Uterus (tissue), 4 donors: Measurements from ENCODE around the gene TBC1D2B. TPM values are rescaled to one million over a fixed set of nuclear protein-coding genes. Genes with fewer than 3 reads are reported as not detected.
A peak's percentile ranks its signal among the peaks of the same experiment; 100 is the strongest.

ENCODE experiments used
- DNase-seq, 2 donors: peaks; one replicate each; pipeline ENCODE4 v3.0.0-alpha.2; 2019 to 2020
- H3K27ac ChIP-seq, 2 donors: fragments of 200-600 bp; sonication (generic); 1 replicate in 1 of 2; 2 replicates in 1 of 2; pipeline ENCODE4 v1.5.1; 2016 to 2018
- H3K27me3 ChIP-seq, 2 donors: fragments of 200-600 bp; sonication (generic); one replicate each; pipeline ENCODE4 v1.5.1; 2018 to 2019; ENCODE audit warnings: control low read depth in 1 of 2
- H3K36me3 ChIP-seq, 2 donors: fragments of 200-600 bp; sonication (generic); one replicate each; pipeline ENCODE4 v1.5.1; 2019; ENCODE audit warnings: control low read depth in 1 of 2
- H3K4me1 ChIP-seq, 2 donors: fragments of 200-600 bp; sonication (generic); one replicate each; pipeline ENCODE4 v1.5.1; 2018 to 2019; ENCODE audit warnings: control low read depth in 1 of 2
- H3K4me3 ChIP-seq, 2 donors: fragments of 200-600 bp; sonication (generic); 1 replicate in 1 of 2; 2 replicates in 1 of 2; pipeline ENCODE4 v1.5.1; 2018 to 2019; ENCODE audit warnings: mild to moderate bottlenecking in 1 of 2
- H3K9me3 ChIP-seq, 2 donors: fragments of 200-600 bp; sonication (generic); one replicate each; pipeline ENCODE4 v1.5.1; 2019; ENCODE audit warnings: control low read depth in 1 of 2
- CTCF ChIP-seq, 4 experiments: fragments of 200-600 bp in 2 of 4; fragments of 450-650 bp in 2 of 4; sonication (generic) in 2 of 4; IDR thresholded peaks; one replicate each; pipeline ENCODE4 v1.5.1; 2016 to 2019; ENCODE audit warnings: antibody characterized with exemption in 4 of 4, mild to moderate bottlenecking in 2 of 4, moderate library complexity in 1 of 4
- POLR2A ChIP-seq, 2 donors: fragments of 450-650 bp; IDR thresholded peaks; one replicate each; pipeline ENCODE4 v1.6.1; 2016; ENCODE audit warnings: antibody characterized with exemption in 2 of 2, mild to moderate bottlenecking in 1 of 2, moderate library complexity in 1 of 2
- intact Hi-C: fragments of 100-400 bp; cut with DNase I; formaldehyde crosslinking; loops from one replicate; pipeline ENCODE4 v1.15.1; 2023; ENCODE audit warnings: low total_unique reads
- total RNA-seq, 4 donors: library from RNA; depleted of rRNA in 3 of 4; stranded (reverse); fragments of >200 nt in 3 of 4; gene quantifications; one replicate each; pipeline versions ENCODE4 v1.1.0 to v1.2.4, GENCODE V29; 2014 to 2023
- donor health status: DM: yes; HTN: yes; CAD: no.

The TBC1D2B gene
- total RNA-seq, 4 donors from 2014 or later, result 27.7 to 89.0 (median 57.9) TPM

DNA sequence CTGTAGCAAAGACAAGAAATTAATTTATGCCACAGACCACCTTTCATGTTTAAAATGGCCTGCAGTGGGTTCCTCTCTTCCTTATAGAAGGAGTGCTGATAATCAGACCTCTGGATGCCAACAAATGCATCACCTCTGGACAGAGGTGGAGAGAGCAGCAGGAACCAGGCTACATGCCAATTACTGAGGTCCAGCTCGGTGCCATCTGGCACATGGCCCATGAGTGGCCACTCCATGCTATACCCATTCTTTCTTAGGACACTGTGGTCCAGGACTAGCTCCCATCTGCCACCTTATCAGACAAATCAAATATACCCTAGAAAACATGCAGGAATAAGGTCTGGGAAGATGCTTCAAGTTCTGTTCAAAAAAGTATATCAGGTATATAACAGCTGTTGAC, 60.7 kb downstream of the TBC1D2B start:
- no peaks in the 10 kb centered on the region for H3K9me3 ChIP-seq
- DNase-seq, result no peak
- intact Hi-C loops, result no loop called here
- no peak overlapping the region for H3K4me3 ChIP-seq
- no peak for TF ChIP-seq POLR2A (IDR thresholded peaks at IDR 0.05)
- TF ChIP-seq CTCF (IDR thresholded peaks at IDR 0.05), result no peak
- no peak overlapping the region for H3K27ac ChIP-seq
- no peaks in the 10 kb centered on the region for H3K4me1 ChIP-seq
- H3K27me3 ChIP-seq, result no peaks in the 10 kb centered on the region
- H3K36me3 ChIP-seq, result no peaks in the 10 kb centered on the region

DNA sequence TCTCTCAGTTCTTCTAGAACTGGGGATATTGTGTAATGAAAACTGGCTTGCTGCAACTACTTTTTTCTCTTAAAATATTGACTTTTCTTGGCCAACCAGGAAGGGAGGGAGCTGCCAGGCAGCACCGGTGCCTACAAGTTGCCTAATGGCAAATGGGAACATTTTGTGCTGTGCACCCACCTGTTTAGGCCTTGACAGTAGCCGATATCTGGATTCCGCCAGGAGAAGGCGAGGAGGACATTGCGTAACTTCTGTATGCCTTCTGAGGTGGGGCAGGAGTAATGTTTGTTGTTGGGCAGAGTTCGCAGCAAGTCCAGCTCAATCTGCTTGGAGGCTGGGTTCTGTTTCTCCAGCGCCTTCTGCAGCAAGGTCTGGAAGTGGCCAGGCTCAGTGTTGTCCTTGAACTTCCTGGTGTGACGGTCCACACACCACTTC, 64.9 kb downstream of the TBC1D2B start:
- no peak for DNase-seq
- Histone ChIP-seq H3K27me3 (no peaks in the 10 kb centered on the region), H3K36me3 (no peaks in the 10 kb centered on the region), H3K9me3 (no peaks in the 10 kb centered on the region), H3K27ac (no peak overlapping the region), H3K4me3 (no peak overlapping the region), H3K4me1 (peaks cover 0 to 8% of the 10 kb centered on the region in 2 donors)
- no peak for TF ChIP-seq CTCF (IDR thresholded peaks at IDR 0.05)
- no peak for TF ChIP-seq POLR2A (IDR thresholded peaks at IDR 0.05)
- intact Hi-C loops, result no loop called here

DNA sequence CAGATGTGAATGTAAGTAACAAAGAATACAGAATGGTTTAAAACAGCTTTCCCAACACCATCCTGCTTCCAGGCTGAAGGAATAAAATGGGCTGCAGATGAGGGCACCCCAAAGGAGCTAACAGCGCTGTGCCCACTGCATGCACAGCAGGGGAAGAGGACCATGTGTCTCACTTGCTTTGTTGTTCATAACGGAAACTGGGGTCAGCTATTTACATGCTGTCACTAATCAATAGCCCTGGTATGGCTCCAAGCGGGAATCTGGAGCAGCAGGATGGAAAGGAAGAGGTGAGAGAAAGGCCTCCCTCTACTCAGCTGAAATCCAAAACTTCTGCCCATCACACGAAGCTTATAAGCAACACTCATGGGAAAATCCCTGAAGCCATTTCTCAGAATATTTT, 67.4 kb downstream of the TBC1D2B start:
- no peaks in the 10 kb centered on the region for H3K9me3 ChIP-seq
- intact Hi-C loops, result no loop called here
- H3K36me3 ChIP-seq, result no peaks in the 10 kb centered on the region
- H3K27ac ChIP-seq, result no peak overlapping the region
- no peak for DNase-seq
- TF ChIP-seq CTCF (IDR thresholded peaks at IDR 0.05) (no peak), POLR2A (IDR thresholded peaks at IDR 0.05) (no peak)
- H3K27me3 ChIP-seq, result no peaks in the 10 kb centered on the region
- H3K4me3 ChIP-seq, result no peak overlapping the region
- peaks cover 0 to 15% of the 10 kb centered on the region in 2 donors for H3K4me1 ChIP-seq

GRCh38 chr15:78007964-78008886, 69.3 kb downstream of the TBC1D2B start:
- Histone ChIP-seq H3K9me3 (no peaks in the 10 kb centered on the region), H3K27ac (peak overlapping the region in 1 of 2 donors; percentile 30), H3K36me3 (no peaks in the 10 kb centered on the region), H3K27me3 (no peaks in the 10 kb centered on the region), H3K4me3 (no peak overlapping the region), H3K4me1 (peaks cover 15 to 17% of the 10 kb centered on the region in 2 donors)
- intact Hi-C loops, result loop anchor here (10.0 kb wide), 1 partner anchor 67 kb away; the partner anchor contains the start of gene TBC1D2B
- TF ChIP-seq POLR2A (IDR thresholded peaks at IDR 0.05) (no peak), CTCF (IDR thresholded peaks at IDR 0.05) (no peak)
- peak; percentile 85 to 86 for DNase-seq
